ENCODE data around the gene MUS81.

Gene MUS81

GRCh38 chr11:65849771-65850216, 10.4 kb upstream of the MUS81 start:
- Histone ChIP-seq H3K79me2 (ENCODE audit: insufficient read depth, low read length) (no peaks in the 10 kb centered on the region), H3K36me3 (ENCODE audit: low read length) (peaks cover 6% of the 10 kb centered on the region; the same call in 1 of the 2 replicates), H4K20me1 (ENCODE audit: low read depth, low read length) (no peaks in the 10 kb centered on the region; the same call in 1 of the 2 replicates), H3K27me3 (ENCODE audit: low read length) (no peaks in the 10 kb centered on the region), H2AFZ (ENCODE audit: low read depth, low read length, severe bottlenecking) (no peak overlapping the region), H3K9me2 (replicated peaks; ENCODE audit: insufficient read depth, low read length) (no peaks in the 10 kb centered on the region), H3K9me3 (ENCODE audit: insufficient read depth, low read length) (no peaks in the 10 kb centered on the region), H3K9ac (ENCODE audit: low read length) (no peak overlapping the region), H3F3A (ENCODE audit: insufficient read depth) (peaks cover 18% of the 10 kb centered on the region; the same call in 1 of the 2 replicates), H3K4me3 (ENCODE audit: insufficient read depth, low read length, poor library complexity, severe bottlenecking) (no peak overlapping the region), H3K27ac (ENCODE audit: low read depth, low read length) (no peak overlapping the region), H3K4me2 (ENCODE audit: low read depth, low read length, poor library complexity, severe bottlenecking) (no peak overlapping the region)
- TF ChIP-seq EZH2phosphoT487 (conservative IDR thresholded peaks at IDR 0.05; ENCODE audit: low read length), result no peak
- TF ChIP-seq CTCF (IDR thresholded peaks at IDR 0.05; ENCODE audit: insufficient read depth, low read length, poor library complexity, severe bottlenecking), result no peak

GRCh38 chr11:65850217-65851082, 9.8 kb upstream of the MUS81 start:
- Histone ChIP-seq H3K9me3 (ENCODE audit: insufficient read depth, low read length) (no peaks in the 10 kb centered on the region), H3K9ac (ENCODE audit: low read length) (no peak overlapping the region), H3K4me2 (ENCODE audit: low read depth, low read length, poor library complexity, severe bottlenecking) (no peak overlapping the region), H3K27me3 (ENCODE audit: low read length) (no peaks in the 10 kb centered on the region), H3K36me3 (ENCODE audit: low read length) (peaks cover 11% of the 10 kb centered on the region), H3K79me2 (ENCODE audit: insufficient read depth, low read length) (peaks cover 3% of the 10 kb centered on the region; the same call in 1 of the 2 replicates), H3K9me2 (replicated peaks; ENCODE audit: insufficient read depth, low read length) (no peaks in the 10 kb centered on the region), H3F3A (ENCODE audit: insufficient read depth) (peaks cover 18% of the 10 kb centered on the region; the same call in 1 of the 2 replicates), H4K20me1 (ENCODE audit: low read depth, low read length) (peaks cover 3% of the 10 kb centered on the region; the same call in 1 of the 2 replicates), H3K4me3 (ENCODE audit: insufficient read depth, low read length, poor library complexity, severe bottlenecking) (no peak overlapping the region), H2AFZ (ENCODE audit: low read depth, low read length, severe bottlenecking) (no peak overlapping the region), H3K27ac (ENCODE audit: low read depth, low read length) (no peak overlapping the region)
- no peak for TF ChIP-seq CTCF (IDR thresholded peaks at IDR 0.05; ENCODE audit: insufficient read depth, low read length, poor library complexity, severe bottlenecking)
- no peak for TF ChIP-seq EZH2phosphoT487 (conservative IDR thresholded peaks at IDR 0.05; ENCODE audit: low read length)

GRCh38 chr11:65851083-65851579, 9.1 kb upstream of the MUS81 start:
- no peak overlapping the region for H2AFZ ChIP-seq (ENCODE audit: low read depth, low read length, severe bottlenecking)
- H3K79me2 ChIP-seq (ENCODE audit: insufficient read depth, low read length), result peaks cover 10% of the 10 kb centered on the region
- H3K4me3 ChIP-seq (ENCODE audit: insufficient read depth, low read length, poor library complexity, severe bottlenecking), result no peak overlapping the region
- H3K9ac ChIP-seq (ENCODE audit: low read length), result no peak overlapping the region
- no peak for TF ChIP-seq EZH2phosphoT487 (conservative IDR thresholded peaks at IDR 0.05; ENCODE audit: low read length)
- TF ChIP-seq CTCF (IDR thresholded peaks at IDR 0.05; ENCODE audit: insufficient read depth, low read length, poor library complexity, severe bottlenecking), result peak; percentile 57
- no peak overlapping the region for H3K27ac ChIP-seq (ENCODE audit: low read depth, low read length)
- peaks cover 9% of the 10 kb centered on the region for H4K20me1 ChIP-seq (ENCODE audit: low read depth, low read length)
- no peaks in the 10 kb centered on the region for H3K27me3 ChIP-seq (ENCODE audit: low read length)
- no peak overlapping the region for H3K4me2 ChIP-seq (ENCODE audit: low read depth, low read length, poor library complexity, severe bottlenecking)
- H3K9me3 ChIP-seq (ENCODE audit: insufficient read depth, low read length), result no peaks in the 10 kb centered on the region
- H3K36me3 ChIP-seq (ENCODE audit: low read length), result peaks cover 18% of the 10 kb centered on the region
- no peaks in the 10 kb centered on the region for H3K9me2 ChIP-seq (replicated peaks; ENCODE audit: insufficient read depth, low read length)
- peaks cover 19% of the 10 kb centered on the region; the same call in 1 of the 2 replicates for H3F3A ChIP-seq (ENCODE audit: insufficient read depth)
